ENCODE data around the gene RPL3.
"Not testable (repeated sequence)": the region's sequence is repeated elsewhere in the genome, so short reads cannot be mapped to it uniquely, and the experiment has no call there.

The RPL3 gene

GRCh38 chr22:39319284-39320022 is at the start of gene RPL3:
TSS of gene RPL3 (minus strand) at chr22:39319623. CDS start at chr22:39319597, 26 bp downstream.
- peak; percentile 99 for DNase-seq

DNA sequence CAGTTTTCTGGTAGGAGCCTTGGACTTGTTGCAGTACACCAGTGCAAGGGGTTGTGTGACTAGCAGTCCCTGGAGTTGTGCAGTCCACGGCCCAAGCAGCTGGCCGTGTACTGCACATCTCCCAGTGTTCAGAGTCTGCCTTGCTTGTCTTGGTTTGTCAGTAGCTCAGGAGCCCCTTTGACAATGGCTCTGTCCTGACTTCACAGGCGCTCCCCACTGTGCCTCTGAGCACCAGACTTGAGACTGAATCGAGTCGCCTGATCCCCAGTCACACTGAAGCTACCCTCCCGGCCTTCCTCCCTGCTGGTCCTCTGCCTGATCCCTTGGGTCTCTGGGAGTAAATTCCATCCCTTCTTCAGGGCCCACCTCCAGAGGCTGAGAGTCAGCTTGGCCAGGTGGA is 49.8 kb upstream of the RPL3 start:
- DNase-seq, result no peak

DNA sequence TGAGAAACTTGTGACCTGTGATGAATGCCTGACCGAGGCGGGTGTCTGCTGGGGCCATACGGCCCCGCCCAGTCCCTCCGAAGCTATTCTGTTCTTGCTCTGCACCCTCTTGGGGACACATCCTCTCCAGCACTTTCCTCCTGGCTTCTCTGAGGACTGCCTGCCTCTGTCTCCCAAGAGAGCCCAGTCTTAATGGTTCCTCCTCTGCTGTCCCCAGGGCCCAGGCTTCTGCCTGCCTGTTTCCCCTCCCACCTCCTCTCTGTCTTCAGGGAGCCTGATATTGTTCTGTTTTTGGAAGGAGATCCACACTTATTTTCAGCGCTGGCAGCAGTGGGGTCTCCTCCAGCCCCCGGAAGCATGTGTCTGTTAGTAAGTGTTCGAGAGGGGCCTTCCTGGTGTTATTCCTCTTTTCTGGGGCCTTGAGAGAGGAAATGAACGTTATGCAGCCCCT is 49.1 kb upstream of the RPL3 start:
- DNase-seq, result no peak

GRCh38 chr22:39367035-39367434 is 47.6 kb upstream of the RPL3 start:
- no peak for DNase-seq

- no peak for DNase-seq
Observed at GRCh38 chr22:39365492-39365780, 46.0 kb upstream of the RPL3 start.

GRCh38 chr22:39364714-39365491 is 45.5 kb upstream of the RPL3 start:
- DNase-seq, result no peak

GRCh38 chr22:39363751-39364515 is 44.5 kb upstream of the RPL3 start:
- DNase-seq, result no peak

- no peak for DNase-seq
Observed at GRCh38 chr22:39362932-39363331, 43.5 kb upstream of the RPL3 start.

DNA sequence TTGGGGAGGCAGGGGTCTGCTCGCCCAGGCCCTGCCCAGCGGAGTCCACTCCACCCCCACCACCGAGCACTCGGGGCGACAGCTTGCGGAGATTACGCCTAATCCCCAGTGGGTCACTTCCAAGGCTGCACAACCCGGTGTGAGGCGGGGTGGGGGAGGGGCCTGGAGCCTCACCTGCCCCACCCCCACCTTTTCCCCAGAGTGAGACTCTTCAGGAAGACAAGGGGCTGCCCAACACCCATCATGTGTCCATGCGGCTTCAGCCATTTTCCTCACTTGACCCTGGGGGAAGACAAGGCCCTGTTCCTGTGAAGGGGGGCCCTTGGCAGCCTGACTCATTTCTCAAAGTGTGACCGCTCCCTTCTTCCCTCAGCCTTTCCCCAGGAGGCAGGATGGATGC is 42.8 kb upstream of the RPL3 start:
- DNase-seq, result no peak

GRCh38 chr22:39361496-39361895 is 42.1 kb upstream of the RPL3 start:
- no peak for DNase-seq

- DNase-seq, result no peak
Observed at GRCh38 chr22:39360674-39361413, 41.4 kb upstream of the RPL3 start.

DNA sequence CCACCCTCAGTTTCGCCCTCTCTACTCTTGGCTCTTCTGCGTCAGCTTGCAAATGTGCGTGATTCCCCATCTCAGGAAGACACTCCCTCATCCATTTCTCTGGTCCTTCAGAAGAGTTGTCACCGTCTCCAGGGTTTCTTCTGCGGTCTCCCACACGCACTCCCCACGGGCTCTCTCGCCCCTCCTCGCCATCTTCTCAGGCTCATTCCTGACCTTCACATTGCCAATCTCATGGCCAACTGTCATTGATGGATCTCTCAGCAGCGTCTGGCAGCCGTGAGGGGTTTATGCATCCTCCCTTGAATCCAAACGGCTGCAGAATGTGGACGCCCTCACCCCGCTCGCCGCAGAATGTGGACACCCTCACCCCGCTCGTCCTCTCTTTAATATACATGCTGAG is 40.8 kb upstream of the RPL3 start:
- DNase-seq, result no peak

GRCh38 chr22:39359659-39360195 is 40.3 kb upstream of the RPL3 start:
- no peak for DNase-seq

DNA sequence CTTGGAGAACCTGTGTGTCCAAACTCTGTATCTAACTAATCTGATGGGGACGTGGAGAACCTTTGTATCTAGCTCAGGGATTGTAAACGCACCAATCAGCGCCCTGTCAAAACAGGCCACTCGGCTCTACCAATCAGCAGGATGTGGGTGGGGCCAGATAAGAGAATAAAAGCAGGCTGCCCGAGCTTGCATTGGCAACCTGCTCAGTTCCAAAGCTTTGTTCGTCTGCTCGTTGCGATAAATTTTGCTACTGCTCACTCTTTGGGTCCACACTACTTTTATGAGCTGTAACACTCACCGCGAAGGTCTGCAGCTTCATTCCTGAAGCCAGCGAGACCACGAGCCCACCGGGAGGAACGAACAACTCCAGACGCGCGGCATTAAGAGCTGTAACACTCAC is 38.8 kb upstream of the RPL3 start:
- DNase-seq, result not testable (repeated sequence)

- not testable (repeated sequence) for DNase-seq
Observed at GRCh38 chr22:39357110-39358108, 38.0 kb upstream of the RPL3 start.

DNA sequence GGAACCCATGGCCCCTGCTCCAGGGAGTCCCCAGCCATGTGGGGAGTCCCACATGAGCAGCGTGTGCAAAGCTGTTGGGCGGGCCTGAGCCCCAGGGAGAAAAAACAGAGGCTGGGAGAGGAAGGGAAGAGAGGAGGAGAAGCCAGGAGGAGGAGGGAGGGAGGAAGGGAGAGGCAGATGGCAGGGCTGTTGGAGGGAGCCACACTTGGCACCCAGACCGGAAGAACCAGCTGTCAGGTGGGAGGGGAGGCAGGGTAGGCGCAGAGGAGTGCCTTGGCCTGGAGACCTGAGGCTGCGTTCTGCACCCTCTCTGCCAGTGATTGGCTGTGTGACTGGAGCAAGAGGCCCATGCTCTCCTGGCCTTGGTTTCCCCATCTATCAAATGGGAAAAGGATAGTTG is 37.0 kb upstream of the RPL3 start:
- DNase-seq, result no peak

DNA sequence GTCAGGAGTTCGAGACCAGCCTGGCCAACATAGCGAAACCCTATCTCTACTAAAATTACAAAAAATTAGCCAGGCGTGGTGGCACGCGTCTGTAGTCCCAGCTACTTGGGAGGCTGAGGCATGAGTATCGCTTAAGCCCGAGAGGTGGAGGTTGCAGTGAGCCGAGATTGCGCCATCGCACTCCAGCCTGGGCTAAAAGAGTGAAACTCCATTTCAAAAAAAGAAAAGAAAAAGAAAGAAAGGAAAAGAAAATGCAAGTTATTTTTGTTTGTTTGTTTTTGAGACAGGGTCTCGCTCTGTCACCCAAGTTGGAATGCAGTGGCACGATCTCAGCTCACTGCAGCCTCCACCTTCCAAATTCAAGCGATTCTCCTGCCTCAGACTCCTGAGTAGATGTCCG is 36.4 kb upstream of the RPL3 start:
- not testable (repeated sequence) for DNase-seq

- DNase-seq, result no peak
Observed at GRCh38 chr22:39355080-39355479, 35.7 kb upstream of the RPL3 start.

- no peak for DNase-seq
Observed at GRCh38 chr22:39353346-39353745, 33.9 kb upstream of the RPL3 start.

GRCh38 chr22:39352306-39352891 is 33.0 kb upstream of the RPL3 start:
- DNase-seq, result no peak

DNA sequence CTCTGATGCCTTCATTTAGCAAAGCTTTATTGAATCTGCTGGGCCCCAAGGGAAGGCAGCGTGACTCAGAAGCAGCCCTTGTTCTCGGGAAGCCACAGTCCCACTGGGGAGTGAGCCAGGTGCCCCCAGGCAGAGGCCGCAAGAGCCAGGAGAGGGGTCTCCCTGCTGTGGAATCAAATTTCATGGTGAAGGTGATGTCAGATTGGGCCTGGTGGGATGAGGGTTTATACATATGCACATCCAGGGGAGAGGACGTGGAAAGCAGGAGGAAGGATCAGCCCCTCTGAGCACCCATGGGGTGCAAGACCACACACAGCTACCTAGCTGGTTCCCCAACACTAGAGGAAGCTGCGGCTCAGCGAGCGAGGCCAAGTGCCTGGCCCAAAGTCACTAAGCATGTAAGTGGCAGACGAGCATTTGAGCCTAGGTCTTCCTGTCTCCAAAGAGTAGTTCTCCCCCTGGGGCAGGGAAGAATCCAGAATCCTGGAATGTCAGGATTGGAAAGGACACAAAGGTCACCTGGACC is 32.3 kb upstream of the RPL3 start:
- DNase-seq, result no peak

Data from stimulated activated CD8-positive, alpha-beta memory T cell treated with anti-CD3 and anti-CD28 coated beads, Interleukin-4, amount 100 ng/mL, for 48 hours (primary cell).